ENCODE results near the gene DHRSX. TPM values are rescaled to one million over a fixed set of nuclear protein-coding genes. Genes with fewer than 3 reads are reported as not detected.

The DHRSX gene
- total and polyA plus RNA-seq, 11 donors, result 14.6 to 36.1 (median 24.1) TPM

GRCh38 chrX:2512501-2512900, 11.7 kb upstream of the DHRSX start:
- H3K36me3 ChIP-seq, result no peaks in the 10 kb centered on the region
- no peaks in the 10 kb centered on the region for H3K9me3 ChIP-seq
- WGBS, 4 donors, result 90 to 95% (median 94%) methylated on average over 8 of the region's 8 CpGs
- DNase-seq (no peak), ATAC-seq (no peak)
- intact Hi-C loops (cut with DNase I), result no loop called here
- H3K27ac ChIP-seq, result no peak overlapping the region
- H3K4me1 ChIP-seq, result no peaks in the 10 kb centered on the region
- peaks cover 0 to 7% (median 0%) of the 10 kb centered on the region in 9 donors for H3K27me3 ChIP-seq
- no peak overlapping the region for H3K4me3 ChIP-seq
- TF ChIP-seq CTCF (IDR thresholded peaks at IDR 0.05), result no peak
- TF ChIP-seq POLR2A (IDR thresholded peaks at IDR 0.05), result no peak

GRCh38 chrX:2511326-2511725, 10.6 kb upstream of the DHRSX start:
- intact Hi-C loops (cut with DNase I), result no loop called here
- H3K4me3 ChIP-seq, result no peak overlapping the region
- no peaks in the 10 kb centered on the region for H3K9me3 ChIP-seq
- H3K4me1 ChIP-seq, result no peaks in the 10 kb centered on the region
- peaks cover 0 to 7% (median 0%) of the 10 kb centered on the region in 9 donors for H3K27me3 ChIP-seq
- no peaks in the 10 kb centered on the region for H3K36me3 ChIP-seq
- no peak for TF ChIP-seq POLR2A (IDR thresholded peaks at IDR 0.05)
- TF ChIP-seq CTCF (IDR thresholded peaks at IDR 0.05), result no peak
- no peak overlapping the region for H3K27ac ChIP-seq
- WGBS, 4 donors, result 92 to 98% (median 94%) methylated on average over 6 of the region's 6 CpGs
- no peak for ATAC-seq
- no peak for DNase-seq

GRCh38 chrX:2508648-2509335, 8.0 kb upstream of the DHRSX start:
- no peaks in the 10 kb centered on the region for H3K4me1 ChIP-seq
- no peaks in the 10 kb centered on the region for H3K36me3 ChIP-seq
- intact Hi-C loops (cut with DNase I), result no loop called here
- H3K4me3 ChIP-seq, result no peak overlapping the region
- DNase-seq (no peak), ATAC-seq (no peak)
- no peaks in the 10 kb centered on the region for H3K27me3 ChIP-seq
- WGBS, 4 donors, result 83 to 87% (median 86%) methylated on average over 9 of the region's 9 CpGs
- H3K27ac ChIP-seq, result no peak overlapping the region
- TF ChIP-seq POLR2A (IDR thresholded peaks at IDR 0.05) (no peak), CTCF (IDR thresholded peaks at IDR 0.05) (no peak)
- H3K9me3 ChIP-seq, result no peaks in the 10 kb centered on the region

- 57 to 69% (median 63%) methylated on average over 8 of the region's 8 CpGs for WGBS, 4 donors
- TF ChIP-seq CTCF (IDR thresholded peaks at IDR 0.05), result no peak
- TF ChIP-seq POLR2A (IDR thresholded peaks at IDR 0.05), result no peak
- Histone ChIP-seq H3K4me1 (no peaks in the 10 kb centered on the region), H3K4me3 (no peak overlapping the region), H3K27me3 (no peaks in the 10 kb centered on the region), H3K9me3 (no peaks in the 10 kb centered on the region), H3K27ac (no peak overlapping the region), H3K36me3 (no peaks in the 10 kb centered on the region)
- intact Hi-C loops (cut with DNase I), result no loop called here
- ATAC-seq (no peak), DNase-seq (no peak)
Observed at GRCh38 chrX:2507904-2508627, 7.3 kb upstream of the DHRSX start.

Measured in heart left ventricle (tissue), 16 donors.